Natural killer cell treated with Interleukin-12 subunit alpha and Interleukin-12 subunit beta and Interleukin-15 and Interleukin-18, amount 100 ng/mL, for 72 hours (primary cell): ENCODE results near the gene IL17D. TPM values are rescaled to one million over a fixed set of nuclear protein-coding genes. Genes with fewer than 3 reads are reported as not detected.
"Not testable (repeated sequence)": the region's sequence is repeated elsewhere in the genome, so short reads cannot be mapped to it uniquely, and the experiment has no call there.

Experiments
- ATAC-seq, 2 donors: fragments of 150-1000 bp; cut with Tn5 transposase in 1 of 2; sonication (Bioruptor Pico), chemical (Tn5 transposase) in 1 of 2; 2 replicates each; pipeline ENCODE4 v1.10.0; 2021
- DNase-seq: peaks from one replicate; pipeline ENCODE4 v3.0.0; 2022; ENCODE audit warnings: low spot score
- H3K27ac Mint-ChIP-seq, 2 donors: 1 replicate in 1 of 2; 2 replicates in 1 of 2; pipeline ENCODE4 v1.8.0; 2022; ENCODE audit warnings: mixed read lengths in 2 of 2, mild to moderate bottlenecking in 1 of 2, moderate library complexity in 1 of 2
- H3K27me3 Mint-ChIP-seq, 2 donors: 1 replicate in 1 of 2; 2 replicates in 1 of 2; pipeline ENCODE4 v1.8.0; 2022; ENCODE audit warnings: mixed read lengths in 2 of 2
- H3K36me3 Mint-ChIP-seq: one replicate; pipeline ENCODE4 v1.8.0; 2022; ENCODE audit warnings: mixed read lengths
- H3K4me1 Mint-ChIP-seq, 2 donors: 1 replicate in 1 of 2; 2 replicates in 1 of 2; pipeline ENCODE4 v1.8.0; 2022; ENCODE audit warnings: low read depth in 2 of 2, mixed read lengths in 2 of 2, mild to moderate bottlenecking in 1 of 2
- H3K4me3 Mint-ChIP-seq: one replicate; pipeline ENCODE4 v1.8.0; 2022; ENCODE audit warnings: mixed read lengths
- H3K9me3 Mint-ChIP-seq: 2 replicates; pipeline ENCODE4 v1.8.0; 2022; ENCODE audit warnings: mixed read lengths
- total RNA-seq, 2 donors: library from RNA; stranded (reverse); gene quantifications; one replicate each; pipeline ENCODE4 v1.2.3, GENCODE V29; 2022

IL17D gene, protein sequence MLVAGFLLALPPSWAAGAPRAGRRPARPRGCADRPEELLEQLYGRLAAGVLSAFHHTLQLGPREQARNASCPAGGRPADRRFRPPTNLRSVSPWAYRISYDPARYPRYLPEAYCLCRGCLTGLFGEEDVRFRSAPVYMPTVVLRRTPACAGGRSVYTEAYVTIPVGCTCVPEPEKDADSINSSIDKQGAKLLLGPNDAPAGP
- under 1 TPM in 1 of 2 donors, not detected in 1; 0.22 TPM for total RNA-seq

DNA sequence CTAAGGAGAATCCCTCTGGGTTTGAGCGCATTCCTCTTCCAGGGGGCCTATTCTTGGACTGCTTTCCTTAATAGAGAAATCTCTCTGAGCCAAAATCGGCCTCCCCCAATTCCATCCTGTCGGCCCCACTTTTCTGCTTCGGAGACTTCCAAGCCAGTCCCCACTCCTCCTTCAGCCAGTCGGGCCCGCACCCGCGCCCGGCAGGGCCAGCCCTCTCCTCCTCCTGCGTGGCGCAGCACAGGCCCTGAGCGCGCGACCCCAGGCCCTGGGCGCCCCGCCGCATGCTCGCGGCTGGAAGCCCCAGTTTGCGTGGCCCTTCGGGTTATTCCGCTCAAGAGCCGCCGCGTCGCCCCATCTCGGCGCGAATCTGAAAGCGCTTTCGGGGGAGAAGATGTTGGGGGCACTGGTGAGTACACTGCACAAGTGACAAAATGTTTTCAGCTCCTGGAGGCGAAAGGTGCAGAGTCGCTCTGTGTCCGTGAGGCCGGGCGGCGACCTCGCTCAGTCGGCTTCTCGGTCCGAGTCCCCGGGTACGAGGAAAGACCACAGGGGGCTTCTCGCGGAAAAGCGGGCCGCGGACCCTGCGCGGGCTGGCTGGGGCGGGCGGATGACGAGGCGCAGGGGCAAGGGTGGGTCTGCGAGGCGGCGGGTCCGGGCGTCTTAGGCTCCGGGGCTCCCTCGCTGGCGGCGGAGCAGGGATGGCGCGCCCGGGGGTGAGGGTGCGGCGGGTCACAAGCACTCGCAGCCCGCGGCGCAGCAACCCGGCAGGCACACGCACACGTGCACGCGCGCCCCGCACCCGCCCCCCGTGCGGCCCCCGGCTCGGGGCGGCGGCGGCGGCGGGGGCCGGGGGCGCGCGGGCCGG is at the start of gene IL17D:
TSS of gene IL17D (plus strand) at position 785 of the 865 bp plus-strand sequence. CDS start 303 bp downstream, outside the sequence.
- Mint-ChIP-seq H3K9me3 (no peaks in the 10 kb centered on the region), H3K4me3 (peak within 1 kb of the TSS; percentile 80), H3K27me3 (peaks cover 8 to 15% of the 10 kb centered on the region in 2 donors), H3K27ac (no peak within 1 kb of the TSS), H3K4me1 (peaks cover 0 to 8% of the 10 kb centered on the region in 2 donors), H3K36me3 (no peaks in the 10 kb centered on the region)
- DNase-seq (no peak), ATAC-seq (peak; percentile 25 to 53)

DNA sequence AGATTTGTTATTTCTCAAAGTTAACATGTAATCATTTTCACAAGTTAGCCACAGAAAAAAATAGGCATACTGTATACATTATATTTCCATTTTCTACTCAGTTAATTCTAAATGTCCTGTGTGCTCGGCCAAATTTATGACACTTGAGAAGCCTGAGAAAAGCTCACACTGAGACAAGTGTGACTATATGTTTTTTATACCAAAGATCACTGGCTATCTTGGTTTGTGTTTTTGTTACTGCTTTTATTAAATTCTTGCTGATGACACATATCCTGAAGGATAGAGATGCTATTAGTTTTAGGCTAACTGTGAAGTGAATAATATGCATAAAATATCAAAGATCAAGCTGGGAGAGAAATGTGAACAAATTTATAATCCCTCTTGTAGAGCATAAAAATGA is 49.3 kb upstream of the IL17D start:
- H3K4me3 Mint-ChIP-seq, result no peak overlapping the region
- DNase-seq (no peak), ATAC-seq (no peak)
- H3K9me3 Mint-ChIP-seq, result no peaks in the 10 kb centered on the region
- H3K27me3 Mint-ChIP-seq, result no peaks in the 10 kb centered on the region
- no peaks in the 10 kb centered on the region for H3K36me3 Mint-ChIP-seq
- no peak overlapping the region for H3K27ac Mint-ChIP-seq
- H3K4me1 Mint-ChIP-seq, result peaks cover 0 to 4% of the 10 kb centered on the region in 2 donors

DNA sequence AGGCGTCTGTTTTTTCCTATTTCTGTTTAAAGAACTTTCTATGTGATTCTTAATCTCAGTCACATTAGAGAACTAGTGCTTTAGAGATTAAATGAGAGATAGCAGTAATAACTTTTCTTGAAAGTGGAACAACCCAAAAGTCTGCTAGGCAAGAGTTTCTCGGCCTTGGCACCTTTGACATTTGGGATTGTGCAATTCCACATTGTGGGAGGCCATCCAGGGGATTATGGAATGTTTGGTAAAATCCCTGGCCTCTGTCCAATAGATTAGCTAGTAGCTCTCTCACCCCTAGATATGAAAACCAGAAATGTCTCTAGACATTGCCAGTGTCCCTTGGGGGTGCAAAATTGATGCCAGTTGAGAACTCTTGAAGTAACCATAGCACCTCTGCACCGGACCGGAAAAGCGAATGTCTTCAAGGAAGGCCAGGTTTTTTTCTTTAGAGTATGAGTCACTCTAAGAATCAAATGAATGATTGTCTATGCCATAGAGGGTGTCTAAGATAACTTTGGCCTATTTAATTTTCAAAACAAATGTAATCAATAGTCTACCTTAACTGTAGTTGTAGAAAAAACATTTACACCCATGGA is 45.0 kb upstream of the IL17D start:
- no peak for ATAC-seq
- Mint-ChIP-seq H3K36me3 (no peaks in the 10 kb centered on the region), H3K4me3 (no peak overlapping the region), H3K27me3 (no peaks in the 10 kb centered on the region), H3K4me1 (no peaks in the 10 kb centered on the region), H3K9me3 (no peaks in the 10 kb centered on the region), H3K27ac (no peak overlapping the region)
- DNase-seq, result no peak

DNA sequence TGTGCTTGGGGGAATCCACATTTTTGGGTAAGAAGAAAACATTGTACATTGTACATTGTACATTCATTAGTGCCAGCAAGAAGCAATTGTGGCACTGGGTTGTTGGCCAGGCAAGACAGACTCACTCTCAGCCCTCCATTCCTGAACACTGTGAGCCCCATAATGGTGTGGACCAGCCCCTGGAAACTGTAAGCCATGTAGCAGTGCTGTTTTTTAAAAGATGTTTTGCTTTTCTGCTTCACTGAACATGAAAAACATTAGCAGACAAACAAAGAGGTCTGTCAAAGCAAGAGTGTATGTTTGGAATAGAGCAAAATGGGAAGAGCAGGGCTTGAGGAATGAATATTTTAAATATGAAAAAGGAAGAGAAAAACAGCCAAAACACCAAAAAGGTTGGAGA is 39.1 kb upstream of the IL17D start:
- Mint-ChIP-seq H3K4me3 (no peak overlapping the region), H3K27ac (no peak overlapping the region), H3K36me3 (no peaks in the 10 kb centered on the region), H3K4me1 (no peaks in the 10 kb centered on the region), H3K9me3 (no peaks in the 10 kb centered on the region), H3K27me3 (no peaks in the 10 kb centered on the region)
- no peak for ATAC-seq
- no peak for DNase-seq

DNA sequence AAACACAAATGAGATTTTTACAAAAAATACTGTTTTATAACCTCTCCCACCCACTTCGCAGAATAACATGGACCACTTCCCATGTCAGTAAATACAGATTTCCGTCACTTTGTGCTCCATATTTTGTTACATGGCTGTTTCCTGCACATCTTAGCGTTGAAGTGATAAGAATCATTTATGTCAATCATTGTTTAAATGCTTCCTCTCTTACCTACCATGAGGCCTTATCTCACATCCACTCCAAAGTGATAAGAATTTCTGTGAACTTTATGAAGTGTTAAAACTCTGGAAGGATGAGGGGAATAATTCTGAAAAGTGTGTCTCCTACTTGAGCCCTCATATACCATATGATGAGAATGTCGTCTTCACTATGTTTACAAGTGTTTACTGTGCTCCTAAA is 36.6 kb upstream of the IL17D start:
- no peak for DNase-seq
- no peak overlapping the region for H3K27ac Mint-ChIP-seq
- H3K36me3 Mint-ChIP-seq, result no peaks in the 10 kb centered on the region
- no peak overlapping the region for H3K4me3 Mint-ChIP-seq
- H3K27me3 Mint-ChIP-seq, result no peaks in the 10 kb centered on the region
- H3K4me1 Mint-ChIP-seq, result peaks cover 0 to 4% of the 10 kb centered on the region in 2 donors
- H3K9me3 Mint-ChIP-seq, result no peaks in the 10 kb centered on the region
- no peak for ATAC-seq

DNA sequence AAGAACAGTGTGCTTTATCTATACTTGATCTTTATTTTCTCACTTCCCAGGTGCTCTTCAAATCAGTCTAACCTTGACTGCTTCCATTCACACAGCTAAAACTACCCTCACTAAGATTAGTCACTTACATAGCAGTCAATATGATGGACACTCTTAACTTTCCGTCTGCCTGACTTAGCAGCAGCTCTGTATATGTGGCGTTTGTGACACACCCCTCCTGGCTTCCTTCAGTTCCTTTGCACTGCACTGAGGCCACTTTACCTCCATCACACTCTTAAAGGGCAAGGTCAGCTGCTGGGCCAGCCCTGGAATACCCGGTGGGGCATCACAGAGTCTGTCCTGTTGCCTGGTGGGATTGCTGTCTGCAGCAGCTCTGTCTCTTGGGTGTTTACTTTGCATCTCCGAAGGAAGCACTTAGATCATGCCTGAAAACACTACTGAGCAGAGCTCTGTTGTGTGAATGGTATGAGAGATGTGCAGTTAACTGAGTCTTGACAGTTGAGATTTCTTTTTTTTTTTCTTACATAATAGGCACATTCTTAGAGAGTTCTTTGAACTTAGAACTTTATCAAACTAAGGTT is 35.6 kb upstream of the IL17D start:
- no peaks in the 10 kb centered on the region for H3K9me3 Mint-ChIP-seq
- H3K4me3 Mint-ChIP-seq, result no peak overlapping the region

DNA sequence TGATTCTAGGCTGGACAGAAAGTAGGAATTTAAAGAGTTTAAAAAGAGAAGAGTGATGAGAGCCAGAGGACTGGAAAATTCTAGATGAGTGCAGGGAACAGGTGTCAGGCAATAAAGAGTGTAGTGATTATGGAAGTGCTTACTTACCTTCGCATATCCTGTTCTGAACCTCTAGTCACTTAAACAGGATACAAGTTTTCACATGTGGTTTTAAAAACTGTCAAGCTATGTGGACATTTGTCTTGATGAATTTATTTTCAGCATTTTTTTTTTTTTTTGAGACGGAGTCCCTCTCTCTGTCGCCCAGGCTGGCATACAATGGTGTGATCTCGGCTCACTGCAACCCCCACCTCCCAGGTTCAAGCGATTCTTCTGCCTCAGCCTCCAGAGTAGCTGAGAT is 34.3 kb upstream of the IL17D start:
- no peaks in the 10 kb centered on the region for H3K36me3 Mint-ChIP-seq
- no peak overlapping the region for H3K27ac Mint-ChIP-seq
- ATAC-seq (peak; percentile 84 to 86), DNase-seq (no peak)
- no peak overlapping the region for H3K4me3 Mint-ChIP-seq
- peaks cover 0 to 4% of the 10 kb centered on the region in 2 donors for H3K4me1 Mint-ChIP-seq
- H3K9me3 Mint-ChIP-seq, result no peaks in the 10 kb centered on the region
- H3K27me3 Mint-ChIP-seq, result no peaks in the 10 kb centered on the region

More for the DNA sequence above, 35.6 kb upstream of the IL17D start:
- peaks cover 0 to 4% of the 10 kb centered on the region in 2 donors for H3K4me1 Mint-ChIP-seq
- H3K27ac Mint-ChIP-seq, result no peak overlapping the region
- ATAC-seq (peak; percentile 62 to 63), DNase-seq (peak; percentile 61)
- no peaks in the 10 kb centered on the region for H3K27me3 Mint-ChIP-seq
- H3K36me3 Mint-ChIP-seq, result no peaks in the 10 kb centered on the region

DNA sequence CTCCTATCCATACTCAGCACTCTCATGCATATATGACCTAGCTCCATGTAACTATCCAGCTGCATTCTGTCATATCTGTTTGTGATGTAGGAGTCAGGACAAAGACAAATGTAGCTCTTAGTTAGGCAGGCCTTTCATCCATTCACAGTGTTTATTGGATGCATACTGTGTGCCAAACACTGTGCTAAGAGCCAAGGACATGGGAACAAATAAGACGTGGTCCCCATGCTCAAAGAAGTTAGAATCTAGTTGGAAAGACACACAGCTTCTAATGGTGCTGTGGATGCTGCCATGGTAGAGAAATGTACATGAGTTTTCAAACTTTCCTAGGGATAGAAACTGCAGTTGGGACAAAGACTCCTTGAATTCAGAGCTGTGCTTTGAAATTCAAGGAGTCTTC is 31.7 kb upstream of the IL17D start:
- Mint-ChIP-seq H3K4me3 (no peak overlapping the region), H3K9me3 (no peaks in the 10 kb centered on the region), H3K27ac (no peak overlapping the region), H3K4me1 (peaks cover 0 to 4% of the 10 kb centered on the region in 2 donors), H3K36me3 (no peaks in the 10 kb centered on the region), H3K27me3 (no peaks in the 10 kb centered on the region)
- ATAC-seq, result no peak
- DNase-seq, result no peak

DNA sequence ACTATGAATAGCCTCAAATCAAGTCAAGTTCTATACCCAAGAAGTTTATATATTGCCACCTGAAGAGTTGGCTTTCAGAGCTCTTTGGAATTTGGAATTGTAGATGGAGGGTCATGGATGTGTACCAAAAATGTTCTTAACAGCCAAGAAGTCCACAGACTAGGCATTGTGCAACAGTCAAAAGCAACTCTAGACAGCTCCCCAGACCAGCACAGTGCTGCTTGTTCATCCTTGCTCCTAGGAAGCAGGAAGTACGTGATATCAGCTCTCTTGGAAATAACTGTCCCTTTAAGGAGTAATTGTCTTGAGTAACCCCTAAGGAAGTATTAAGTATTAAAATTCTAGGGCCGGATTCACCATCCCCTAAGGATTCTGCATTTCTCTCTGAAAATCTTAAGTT is 30.7 kb upstream of the IL17D start:
- Mint-ChIP-seq H3K27me3 (no peaks in the 10 kb centered on the region), H3K9me3 (no peaks in the 10 kb centered on the region), H3K4me1 (peaks cover 0 to 4% of the 10 kb centered on the region in 2 donors), H3K27ac (no peak overlapping the region), H3K36me3 (no peaks in the 10 kb centered on the region), H3K4me3 (no peak overlapping the region)
- DNase-seq, result no peak
- no peak for ATAC-seq

DNA sequence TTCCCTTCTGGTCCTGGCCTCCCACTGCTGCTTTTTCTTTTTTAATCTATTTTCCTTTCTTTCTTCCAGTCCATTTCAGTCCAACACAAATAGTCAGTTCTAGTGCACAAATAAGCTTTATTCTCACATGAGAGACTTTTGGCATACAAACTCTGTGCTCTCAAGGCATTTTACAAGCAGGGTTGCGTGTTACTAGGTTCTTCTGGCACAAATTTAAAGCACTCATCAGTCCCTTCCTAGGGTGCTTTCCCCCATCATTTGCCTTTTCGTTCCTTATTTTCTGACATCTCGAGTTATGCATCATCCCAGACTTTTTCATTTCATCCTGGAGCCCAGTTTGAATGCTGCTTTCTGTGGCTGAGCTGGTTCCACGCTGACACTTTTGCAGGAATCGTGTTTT is 29.8 kb upstream of the IL17D start:
- Mint-ChIP-seq H3K4me1 (peaks cover 0 to 4% of the 10 kb centered on the region in 2 donors), H3K36me3 (no peaks in the 10 kb centered on the region), H3K4me3 (no peak overlapping the region), H3K9me3 (no peaks in the 10 kb centered on the region), H3K27ac (no peak overlapping the region), H3K27me3 (no peaks in the 10 kb centered on the region)
- ATAC-seq, result no peak
- DNase-seq, result no peak

DNA sequence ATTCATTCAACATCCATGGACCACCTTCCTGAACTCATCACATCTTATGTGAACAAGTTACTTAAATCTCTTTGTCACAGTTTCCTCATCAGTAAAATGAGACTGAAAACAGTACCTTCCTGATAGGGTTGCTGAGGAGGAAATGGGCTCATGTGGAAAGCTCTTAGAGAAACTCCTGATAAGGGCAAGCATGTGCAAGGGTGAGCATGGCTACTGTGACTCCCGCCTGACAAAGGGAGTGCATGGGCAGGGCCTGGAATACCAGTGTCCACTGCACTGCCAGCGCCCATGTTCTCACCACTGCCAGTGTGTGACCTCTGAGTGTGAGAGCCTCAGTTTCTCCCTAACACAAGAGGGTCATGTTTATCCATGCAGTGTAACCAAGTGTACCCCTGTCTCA is 27.3 kb upstream of the IL17D start:
- H3K9me3 Mint-ChIP-seq, result no peaks in the 10 kb centered on the region
- H3K4me3 Mint-ChIP-seq, result no peak overlapping the region
- H3K27me3 Mint-ChIP-seq, result no peaks in the 10 kb centered on the region
- DNase-seq, result no peak
- H3K4me1 Mint-ChIP-seq, result no peaks in the 10 kb centered on the region
- no peak overlapping the region for H3K27ac Mint-ChIP-seq
- no peak for ATAC-seq
- no peaks in the 10 kb centered on the region for H3K36me3 Mint-ChIP-seq

DNA sequence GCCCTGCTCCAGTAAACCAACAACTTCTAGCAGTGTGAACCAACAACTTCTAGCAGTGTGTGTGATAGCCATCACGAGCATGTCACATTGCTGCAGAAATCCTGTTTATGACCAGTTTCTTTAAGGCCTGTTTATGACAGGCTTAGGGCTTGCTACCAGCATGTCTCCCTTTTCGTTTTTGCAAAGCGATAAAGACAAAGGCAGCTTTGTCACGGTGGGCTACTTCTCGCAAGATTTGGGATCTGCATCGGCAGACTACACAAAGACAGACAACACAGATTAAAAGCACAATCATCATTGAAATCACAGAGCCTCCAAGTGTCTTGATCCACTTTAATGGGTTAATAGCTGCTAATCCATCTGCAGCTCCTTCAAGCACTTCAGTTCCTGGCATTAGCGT is 24.9 kb upstream of the IL17D start:
- H3K9me3 Mint-ChIP-seq, H3K4me1 Mint-ChIP-seq, H3K27me3 Mint-ChIP-seq, DNase-seq, H3K27ac Mint-ChIP-seq, H3K36me3 Mint-ChIP-seq, H3K4me3 Mint-ChIP-seq, ATAC-seq: not testable (repeated sequence)

DNA sequence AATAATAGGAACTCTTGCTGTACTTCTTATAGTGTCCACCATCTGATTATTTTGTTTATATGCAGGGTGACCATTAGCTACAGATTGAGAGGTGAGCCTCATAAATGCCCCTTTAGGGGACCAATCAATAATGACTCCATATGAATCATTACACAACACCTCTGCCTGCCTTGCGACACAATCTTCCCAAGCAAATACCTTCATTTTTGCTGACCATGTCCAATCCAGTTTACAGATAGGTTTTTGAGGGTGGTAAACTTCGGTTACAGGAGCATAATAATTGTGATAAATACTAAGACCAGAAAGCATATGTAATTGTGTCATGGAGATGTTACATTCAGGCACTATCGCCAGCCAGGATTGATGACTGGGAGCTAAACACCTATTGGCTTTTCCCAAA is 23.6 kb upstream of the IL17D start:
- Mint-ChIP-seq H3K4me3 (no peak overlapping the region), H3K27me3 (no peaks in the 10 kb centered on the region), H3K4me1 (no peaks in the 10 kb centered on the region), H3K9me3 (no peaks in the 10 kb centered on the region), H3K36me3 (no peaks in the 10 kb centered on the region), H3K27ac (no peak overlapping the region)
- DNase-seq (no peak), ATAC-seq (no peak)
